WERI-Rb-1 (cell line): ENCODE results near the gene CYP4F8.

Source experiments
- DNase-seq: peaks from one replicate; pipeline ENCODE4 v3.0.0-alpha.2; 2020
- H3K27ac ChIP-seq: fragments of 250-450 bp; sonication (Bioruptor Pico); 2 replicates; pipeline ENCODE4 v1.5.1; 2020; ENCODE audit warnings: mild to moderate bottlenecking, moderate library complexity
- H3K27me3 ChIP-seq: fragments of 250-450 bp; sonication (Bioruptor Pico); 2 replicates; pipeline ENCODE4 v1.5.1; 2021; ENCODE audit warnings: mild to moderate bottlenecking, low read depth, moderate library complexity; ENCODE audit not compliant: insufficient read depth, severe bottlenecking
- H3K36me3 ChIP-seq: fragments of 250-450 bp; sonication (Bioruptor Pico); 2 replicates; pipeline ENCODE4 v1.5.1; 2020; ENCODE audit warnings: mild to moderate bottlenecking, moderate library complexity
- H3K4me3 ChIP-seq: 2 replicates; pipeline ENCODE4 v1.5.1; 2011; ENCODE audit warnings: low read depth, mild to moderate bottlenecking, control low read depth, low read length
- H3K9me3 ChIP-seq: fragments of 250-450 bp; sonication (Bioruptor Pico); 2 replicates; pipeline ENCODE4 v1.5.1; 2021; ENCODE audit warnings: mild to moderate bottlenecking, moderate library complexity; ENCODE audit not compliant: severe bottlenecking
- CTCF ChIP-seq: IDR thresholded peaks from 2 replicates; pipeline ENCODE4 v1.5.1; 2011; ENCODE audit warnings: low read depth, mild to moderate bottlenecking, control low read depth, inconsistent platforms, low read length

CYP4F8 gene

GRCh38 chr19:15614507-15615379 is at the start of gene CYP4F8:
Gene CYP4F8, plus strand, starts transcription at chr19:15615218. Its CDS starts 399 bp downstream, at chr19:15615617.
- Histone ChIP-seq H3K4me3 (no peak within 1 kb of the TSS), H3K27me3 (peaks cover 73% of the 10 kb centered on the region), H3K27ac (no peak within 1 kb of the TSS), H3K9me3 (no peaks in the 10 kb centered on the region), H3K36me3 (no peaks in the 10 kb centered on the region)
- no peak for DNase-seq
- no peak for TF ChIP-seq CTCF

- Histone ChIP-seq H3K9me3 (no peaks in the 10 kb centered on the region), H3K4me3 (no peak overlapping the region), H3K36me3 (no peaks in the 10 kb centered on the region), H3K27ac (no peak overlapping the region), H3K27me3 (peaks cover 80% of the 10 kb centered on the region)
- no peak for DNase-seq
- TF ChIP-seq CTCF: no peak
These were observed 44.6 kb upstream of the CYP4F8 start for GRCh38 chr19:15570420-15570819.

GRCh38 chr19:15575406-15575805 is 39.6 kb upstream of the CYP4F8 start:
- TF ChIP-seq CTCF: no peak
- H3K36me3 ChIP-seq: no peaks in the 10 kb centered on the region
- no peak overlapping the region for H3K27ac ChIP-seq
- H3K4me3 ChIP-seq: no peak overlapping the region
- H3K9me3 ChIP-seq: no peaks in the 10 kb centered on the region
- peaks cover 80% of the 10 kb centered on the region for H3K27me3 ChIP-seq
- no peak for DNase-seq

- Histone ChIP-seq H3K27me3 (peaks cover 75% of the 10 kb centered on the region), H3K27ac (no peak overlapping the region), H3K36me3 (no peaks in the 10 kb centered on the region), H3K4me3 (no peak overlapping the region), H3K9me3 (no peaks in the 10 kb centered on the region)
- no peak for TF ChIP-seq CTCF
- DNase-seq: no peak
These were observed 38.4 kb upstream of the CYP4F8 start for GRCh38 chr19:15576526-15577156.

GRCh38 chr19:15577184-15577771 is 37.7 kb upstream of the CYP4F8 start:
- no peaks in the 10 kb centered on the region for H3K9me3 ChIP-seq

More at GRCh38 chr19:15577184-15577771, 37.7 kb upstream of the CYP4F8 start:
- no peak for DNase-seq
- peaks cover 75% of the 10 kb centered on the region for H3K27me3 ChIP-seq
- H3K36me3 ChIP-seq: no peaks in the 10 kb centered on the region
- no peak overlapping the region for H3K27ac ChIP-seq
- no peak overlapping the region for H3K4me3 ChIP-seq
- no peak for TF ChIP-seq CTCF
